ENCODE measurements around the gene RIN1.

- TF ChIP-seq, protein P1, sequence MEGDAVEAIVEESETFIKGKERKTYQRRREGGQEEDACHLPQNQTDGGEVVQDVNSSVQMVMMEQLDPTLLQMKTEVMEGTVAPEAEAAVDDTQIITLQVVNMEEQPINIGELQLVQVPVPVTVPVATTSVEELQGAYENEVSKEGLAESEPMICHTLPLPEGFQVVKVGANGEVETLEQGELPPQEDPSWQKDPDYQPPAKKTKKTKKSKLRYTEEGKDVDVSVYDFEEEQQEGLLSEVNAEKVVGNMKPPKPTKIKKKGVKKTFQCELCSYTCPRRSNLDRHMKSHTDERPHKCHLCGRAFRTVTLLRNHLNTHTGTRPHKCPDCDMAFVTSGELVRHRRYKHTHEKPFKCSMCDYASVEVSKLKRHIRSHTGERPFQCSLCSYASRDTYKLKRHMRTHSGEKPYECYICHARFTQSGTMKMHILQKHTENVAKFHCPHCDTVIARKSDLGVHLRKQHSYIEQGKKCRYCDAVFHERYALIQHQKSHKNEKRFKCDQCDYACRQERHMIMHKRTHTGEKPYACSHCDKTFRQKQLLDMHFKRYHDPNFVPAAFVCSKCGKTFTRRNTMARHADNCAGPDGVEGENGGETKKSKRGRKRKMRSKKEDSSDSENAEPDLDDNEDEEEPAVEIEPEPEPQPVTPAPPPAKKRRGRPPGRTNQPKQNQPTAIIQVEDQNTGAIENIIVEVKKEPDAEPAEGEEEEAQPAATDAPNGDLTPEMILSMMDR (IDR thresholded peaks at IDR 0.05) = no peak
- no peak for TF ChIP-seq POLR2A (IDR thresholded peaks at IDR 0.05)
These were observed 48.9 kb downstream of the RIN1 start for GRCh38 chr11:66287211-66287888.

Measured in transverse colon (tissue), 3 donors.